ENCODE measurements around the gene LANCL1. TPM values are rescaled to one million over a fixed set of nuclear protein-coding genes. Genes with fewer than 3 reads are reported as not detected.

LANCL1 gene
- total RNA-seq, 1 experiment from 2014 or later = 61.5 TPM

DNA sequence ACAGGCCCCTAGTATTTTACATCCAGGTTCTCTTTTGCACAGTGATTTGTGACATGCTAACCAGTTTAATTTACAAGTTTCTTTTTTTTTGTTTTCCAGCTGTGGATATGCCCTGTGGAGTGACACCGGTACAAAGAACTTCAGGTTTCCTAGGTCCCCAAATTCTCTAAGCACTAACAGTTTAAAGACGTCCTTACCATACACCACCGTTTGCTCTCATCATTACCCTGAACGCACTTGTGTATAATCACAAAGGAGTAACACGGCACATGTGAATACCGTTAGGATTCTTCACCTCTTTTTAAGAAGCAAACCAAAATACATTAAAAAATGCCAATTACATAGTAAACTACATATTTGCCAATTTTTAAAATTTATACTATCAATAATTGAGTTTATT is 853 bp downstream of the LANCL1 start:
- ChIA-PET RAD21 (ENCODE audit: low non-redundant PET in 1 of 2, low total read pairs in 2 of 2, uncharacterized antibody in 2 of 2, unreplicated experiment in 2 of 2) (no interaction called here), CTCF (no interaction called here), POLR2A (no interaction called here)
- Histone ChIP-seq H3K36me3 (ENCODE audit: control insufficient read depth in 1 of 2, insufficient read depth in 2 of 2, low read length in 2 of 2) (peaks cover 0 to 1% of the 10 kb centered on the region in 2 experiments; a peak in 1 of 4 replicates), H3K4me2 (ENCODE audit: low read length) (peak overlapping the region; percentile 87), H3K4me1 (ENCODE audit: control insufficient read depth in 1 of 2, insufficient read depth in 2 of 2, low read length in 2 of 2) (peaks cover 5 to 22% of the 10 kb centered on the region in 2 experiments; a peak in 3 of 4 replicates), H4K20me1 (ENCODE audit: insufficient read depth) (no peaks in the 10 kb centered on the region), H3K27me3 (ENCODE audit: insufficient read depth, low read length) (no peaks in the 10 kb centered on the region), H3K9ac (ENCODE audit: low read length) (peak overlapping the region; percentile 78), H3K27ac (ENCODE audit: low read depth, low read length) (no peak overlapping the region), H3K4me3 (replicated peaks in 1 of 2; ENCODE audit: low read depth in 1 of 2, low read length in 2 of 2) (peak overlapping the region; percentile 85), H3K79me2 (ENCODE audit: insufficient read depth, low read length) (no peaks in the 10 kb centered on the region), H3K9me3 (ENCODE audit: control insufficient read depth in 1 of 2, insufficient read depth in 1 of 2, low read depth in 1 of 2, low read length in 2 of 2) (no peaks in the 10 kb centered on the region), H3K9me2 (ENCODE audit: insufficient read depth) (no peaks in the 10 kb centered on the region), H2AFZ (ENCODE audit: low read depth, low read length, poor library complexity, severe bottlenecking) (no peak overlapping the region)
- BruUV-seq (replicated peaks) = no TSS peak
- no peak for ATAC-seq
- TF ChIP-seq ELF1 (IDR thresholded peaks at IDR 0.05; ENCODE audit: borderline replicate concordance, low read depth) (no peak), SRF (IDR thresholded peaks at IDR 0.05; ENCODE audit: low read depth) (no peak), CEBPB (IDR thresholded peaks at IDR 0.05; ENCODE audit: low read depth) (no peak), ZNF274 (IDR thresholded peaks at IDR 0.05; ENCODE audit: low read depth, low read length) (no peak), SP1 (IDR thresholded peaks at IDR 0.05; ENCODE audit: low read depth) (no peak), POLR2AphosphoS5 (IDR thresholded peaks at IDR 0.05; ENCODE audit: low read depth, low read length) (no peak), POLR2A (IDR thresholded peaks at IDR 0.05; ENCODE audit: borderline replicate concordance, extremely low read depth, insufficient read depth, insufficient read length) (no peak), YY1 (IDR thresholded peaks at IDR 0.05; ENCODE audit: extremely low read depth, insufficient replicate concordance, low read depth, low read length) (no peak), ZFX (IDR thresholded peaks at IDR 0.05) (no peak), SIN3A (IDR thresholded peaks at IDR 0.05; ENCODE audit: low read depth) (no peak), EZH2 (IDR thresholded peaks at IDR 0.05) (no peak), FOSL1 (IDR thresholded peaks at IDR 0.05; ENCODE audit: low read depth) (no peak), EZH2phosphoT487 (IDR thresholded peaks at IDR 0.05; ENCODE audit: borderline replicate concordance) (no peak), TCF7L2 (IDR thresholded peaks at IDR 0.05; ENCODE audit: borderline replicate concordance, extremely low read depth, insufficient read depth, insufficient read length) (no peak)
- TF ChIP-seq, protein P1, sequence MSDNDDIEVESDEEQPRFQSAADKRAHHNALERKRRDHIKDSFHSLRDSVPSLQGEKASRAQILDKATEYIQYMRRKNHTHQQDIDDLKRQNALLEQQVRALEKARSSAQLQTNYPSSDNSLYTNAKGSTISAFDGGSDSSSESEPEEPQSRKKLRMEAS (IDR thresholded peaks at IDR 0.05) = no peak
- TF ChIP-seq, protein P2, sequence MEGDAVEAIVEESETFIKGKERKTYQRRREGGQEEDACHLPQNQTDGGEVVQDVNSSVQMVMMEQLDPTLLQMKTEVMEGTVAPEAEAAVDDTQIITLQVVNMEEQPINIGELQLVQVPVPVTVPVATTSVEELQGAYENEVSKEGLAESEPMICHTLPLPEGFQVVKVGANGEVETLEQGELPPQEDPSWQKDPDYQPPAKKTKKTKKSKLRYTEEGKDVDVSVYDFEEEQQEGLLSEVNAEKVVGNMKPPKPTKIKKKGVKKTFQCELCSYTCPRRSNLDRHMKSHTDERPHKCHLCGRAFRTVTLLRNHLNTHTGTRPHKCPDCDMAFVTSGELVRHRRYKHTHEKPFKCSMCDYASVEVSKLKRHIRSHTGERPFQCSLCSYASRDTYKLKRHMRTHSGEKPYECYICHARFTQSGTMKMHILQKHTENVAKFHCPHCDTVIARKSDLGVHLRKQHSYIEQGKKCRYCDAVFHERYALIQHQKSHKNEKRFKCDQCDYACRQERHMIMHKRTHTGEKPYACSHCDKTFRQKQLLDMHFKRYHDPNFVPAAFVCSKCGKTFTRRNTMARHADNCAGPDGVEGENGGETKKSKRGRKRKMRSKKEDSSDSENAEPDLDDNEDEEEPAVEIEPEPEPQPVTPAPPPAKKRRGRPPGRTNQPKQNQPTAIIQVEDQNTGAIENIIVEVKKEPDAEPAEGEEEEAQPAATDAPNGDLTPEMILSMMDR (IDR thresholded peaks at IDR 0.05 in 2 of 3, conservative IDR thresholded peaks at IDR 0.05 in 1 of 3; ENCODE audit: borderline replicate concordance in 1 of 3, insufficient read depth in 1 of 3, low read depth in 2 of 3, low read length in 2 of 3) = no peak
- TF ChIP-seq, protein P3, sequence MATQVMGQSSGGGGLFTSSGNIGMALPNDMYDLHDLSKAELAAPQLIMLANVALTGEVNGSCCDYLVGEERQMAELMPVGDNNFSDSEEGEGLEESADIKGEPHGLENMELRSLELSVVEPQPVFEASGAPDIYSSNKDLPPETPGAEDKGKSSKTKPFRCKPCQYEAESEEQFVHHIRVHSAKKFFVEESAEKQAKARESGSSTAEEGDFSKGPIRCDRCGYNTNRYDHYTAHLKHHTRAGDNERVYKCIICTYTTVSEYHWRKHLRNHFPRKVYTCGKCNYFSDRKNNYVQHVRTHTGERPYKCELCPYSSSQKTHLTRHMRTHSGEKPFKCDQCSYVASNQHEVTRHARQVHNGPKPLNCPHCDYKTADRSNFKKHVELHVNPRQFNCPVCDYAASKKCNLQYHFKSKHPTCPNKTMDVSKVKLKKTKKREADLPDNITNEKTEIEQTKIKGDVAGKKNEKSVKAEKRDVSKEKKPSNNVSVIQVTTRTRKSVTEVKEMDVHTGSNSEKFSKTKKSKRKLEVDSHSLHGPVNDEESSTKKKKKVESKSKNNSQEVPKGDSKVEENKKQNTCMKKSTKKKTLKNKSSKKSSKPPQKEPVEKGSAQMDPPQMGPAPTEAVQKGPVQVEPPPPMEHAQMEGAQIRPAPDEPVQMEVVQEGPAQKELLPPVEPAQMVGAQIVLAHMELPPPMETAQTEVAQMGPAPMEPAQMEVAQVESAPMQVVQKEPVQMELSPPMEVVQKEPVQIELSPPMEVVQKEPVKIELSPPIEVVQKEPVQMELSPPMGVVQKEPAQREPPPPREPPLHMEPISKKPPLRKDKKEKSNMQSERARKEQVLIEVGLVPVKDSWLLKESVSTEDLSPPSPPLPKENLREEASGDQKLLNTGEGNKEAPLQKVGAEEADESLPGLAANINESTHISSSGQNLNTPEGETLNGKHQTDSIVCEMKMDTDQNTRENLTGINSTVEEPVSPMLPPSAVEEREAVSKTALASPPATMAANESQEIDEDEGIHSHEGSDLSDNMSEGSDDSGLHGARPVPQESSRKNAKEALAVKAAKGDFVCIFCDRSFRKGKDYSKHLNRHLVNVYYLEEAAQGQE (IDR thresholded peaks at IDR 0.05; ENCODE audit: low read depth) = no peak
- TF ChIP-seq, protein P4, sequence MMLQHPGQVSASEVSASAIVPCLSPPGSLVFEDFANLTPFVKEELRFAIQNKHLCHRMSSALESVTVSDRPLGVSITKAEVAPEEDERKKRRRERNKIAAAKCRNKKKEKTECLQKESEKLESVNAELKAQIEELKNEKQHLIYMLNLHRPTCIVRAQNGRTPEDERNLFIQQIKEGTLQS (IDR thresholded peaks at IDR 0.05) = no peak
- TF ChIP-seq, protein P5, sequence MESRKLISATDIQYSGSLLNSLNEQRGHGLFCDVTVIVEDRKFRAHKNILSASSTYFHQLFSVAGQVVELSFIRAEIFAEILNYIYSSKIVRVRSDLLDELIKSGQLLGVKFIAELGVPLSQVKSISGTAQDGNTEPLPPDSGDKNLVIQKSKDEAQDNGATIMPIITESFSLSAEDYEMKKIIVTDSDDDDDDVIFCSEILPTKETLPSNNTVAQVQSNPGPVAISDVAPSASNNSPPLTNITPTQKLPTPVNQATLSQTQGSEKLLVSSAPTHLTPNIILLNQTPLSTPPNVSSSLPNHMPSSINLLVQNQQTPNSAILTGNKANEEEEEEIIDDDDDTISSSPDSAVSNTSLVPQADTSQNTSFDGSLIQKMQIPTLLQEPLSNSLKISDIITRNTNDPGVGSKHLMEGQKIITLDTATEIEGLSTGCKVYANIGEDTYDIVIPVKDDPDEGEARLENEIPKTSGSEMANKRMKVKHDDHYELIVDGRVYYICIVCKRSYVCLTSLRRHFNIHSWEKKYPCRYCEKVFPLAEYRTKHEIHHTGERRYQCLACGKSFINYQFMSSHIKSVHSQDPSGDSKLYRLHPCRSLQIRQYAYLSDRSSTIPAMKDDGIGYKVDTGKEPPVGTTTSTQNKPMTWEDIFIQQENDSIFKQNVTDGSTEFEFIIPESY (IDR thresholded peaks at IDR 0.05; ENCODE audit: extremely low read depth, insufficient replicate concordance, low read length) = no peak
- no peak for DNase-seq (ENCODE audit: low read depth, low spot score)
- intact Hi-C loops (cut with micrococcal nuclease) = no loop called here
